ENCODE results near the gene CPLX4.

DNA sequence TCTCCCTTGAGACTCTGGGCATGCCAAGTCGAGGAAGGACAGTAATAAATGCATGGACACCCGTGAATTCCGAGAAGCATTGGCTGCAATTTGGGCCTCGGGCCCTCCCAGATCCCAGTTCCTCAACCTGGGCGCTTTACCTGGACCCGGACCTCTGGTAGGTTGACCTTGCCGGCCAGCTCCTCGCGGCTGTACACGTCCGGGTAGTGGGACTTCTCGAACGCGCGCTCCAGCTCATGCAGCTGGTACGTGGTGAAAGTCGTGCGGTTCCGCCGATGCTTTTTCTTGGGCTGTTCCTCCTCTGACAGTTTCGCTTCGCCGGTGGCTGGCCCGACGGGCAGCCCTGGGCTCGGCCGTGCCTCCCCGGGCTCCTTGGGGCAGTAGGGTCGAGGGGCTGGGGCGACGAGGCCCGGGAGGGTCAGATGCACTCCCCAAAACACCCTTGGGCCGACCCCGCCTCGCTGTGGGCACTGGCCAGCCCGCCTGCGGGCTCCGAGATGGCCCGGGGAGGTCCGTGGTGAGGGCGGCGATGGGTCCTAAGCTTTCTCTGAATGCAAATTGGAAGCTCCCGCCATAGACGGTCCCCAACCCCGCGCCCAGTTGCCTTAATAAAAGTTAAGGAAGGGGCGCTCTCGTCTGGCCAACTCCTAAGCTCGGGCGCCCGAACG, 46.1 kb downstream of the CPLX4 start:
- TF ChIP-seq DPF2 (CRISPR knock-in tag; IDR thresholded peaks at IDR 0.05; ENCODE audit: borderline replicate concordance, low read depth): no peak
- no peak for TF ChIP-seq ZNF253 (CRISPR knock-in tag; IDR thresholded peaks at IDR 0.05; ENCODE audit: borderline replicate concordance)
- TF ChIP-seq, protein P1, sequence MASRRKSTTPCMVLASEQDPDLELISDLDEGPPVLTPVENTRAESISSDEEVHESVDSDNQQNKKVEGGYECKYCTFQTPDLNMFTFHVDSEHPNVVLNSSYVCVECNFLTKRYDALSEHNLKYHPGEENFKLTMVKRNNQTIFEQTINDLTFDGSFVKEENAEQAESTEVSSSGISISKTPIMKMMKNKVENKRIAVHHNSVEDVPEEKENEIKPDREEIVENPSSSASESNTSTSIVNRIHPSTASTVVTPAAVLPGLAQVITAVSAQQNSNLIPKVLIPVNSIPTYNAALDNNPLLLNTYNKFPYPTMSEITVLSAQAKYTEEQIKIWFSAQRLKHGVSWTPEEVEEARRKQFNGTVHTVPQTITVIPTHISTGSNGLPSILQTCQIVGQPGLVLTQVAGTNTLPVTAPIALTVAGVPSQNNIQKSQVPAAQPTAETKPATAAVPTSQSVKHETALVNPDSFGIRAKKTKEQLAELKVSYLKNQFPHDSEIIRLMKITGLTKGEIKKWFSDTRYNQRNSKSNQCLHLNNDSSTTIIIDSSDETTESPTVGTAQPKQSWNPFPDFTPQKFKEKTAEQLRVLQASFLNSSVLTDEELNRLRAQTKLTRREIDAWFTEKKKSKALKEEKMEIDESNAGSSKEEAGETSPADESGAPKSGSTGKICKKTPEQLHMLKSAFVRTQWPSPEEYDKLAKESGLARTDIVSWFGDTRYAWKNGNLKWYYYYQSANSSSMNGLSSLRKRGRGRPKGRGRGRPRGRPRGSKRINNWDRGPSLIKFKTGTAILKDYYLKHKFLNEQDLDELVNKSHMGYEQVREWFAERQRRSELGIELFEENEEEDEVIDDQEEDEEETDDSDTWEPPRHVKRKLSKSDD (CRISPR knock-in tag; IDR thresholded peaks at IDR 0.05; ENCODE audit: low read depth): no peak
- no peak for TF ChIP-seq ZNF7 (CRISPR knock-in tag; IDR thresholded peaks at IDR 0.05)
- no peak for TF ChIP-seq FOXJ3 (CRISPR knock-in tag; IDR thresholded peaks at IDR 0.05; ENCODE audit: borderline replicate concordance)
- TF ChIP-seq FOXA1 (IDR thresholded peaks at IDR 0.05): no peak
- no peak for TF ChIP-seq FOXA1 (CRISPR knock-in tag; IDR thresholded peaks at IDR 0.05)
- no peak for TF ChIP-seq HDAC6 (IDR thresholded peaks at IDR 0.05; ENCODE audit: low read depth, low read length)
- no peak for TF ChIP-seq SAFB2 (CRISPR knock-in tag; IDR thresholded peaks at IDR 0.05; ENCODE audit: borderline replicate concordance, low read depth)
